Measurements from ENCODE around the gene AAGAB.
"Not testable (repeated sequence)": the region's sequence is repeated elsewhere in the genome, so short reads cannot be mapped to it uniquely, and the experiment has no call there.

Gene AAGAB

GRCh38 chr15:67253101-67253500, 1.4 kb downstream of the AAGAB start:
- TF ChIP-seq CTCF (IDR thresholded peaks at IDR 0.05; ENCODE audit: poor library complexity, severe bottlenecking), result no peak
- H3K27me3 ChIP-seq (ENCODE audit: insufficient read depth, poor library complexity, severe bottlenecking), result no peaks in the 10 kb centered on the region
- no peaks in the 10 kb centered on the region for H3K9me3 ChIP-seq (ENCODE audit: severe bottlenecking)
- H3K4me1 ChIP-seq (ENCODE audit: insufficient read depth, poor library complexity, severe bottlenecking), result peaks cover 16% of the 10 kb centered on the region
- DNase-seq (ENCODE audit: low spot score) (no peak), ATAC-seq (ENCODE audit: low read depth) (no peak)
- H3K4me3 ChIP-seq (ENCODE audit: severe bottlenecking), result peak overlapping the region; percentile 69
- peaks cover 31% of the 10 kb centered on the region for H3K36me3 ChIP-seq (ENCODE audit: low read depth)
- peak overlapping the region; percentile 83 for H3K27ac ChIP-seq (ENCODE audit: poor library complexity, severe bottlenecking)

DNA sequence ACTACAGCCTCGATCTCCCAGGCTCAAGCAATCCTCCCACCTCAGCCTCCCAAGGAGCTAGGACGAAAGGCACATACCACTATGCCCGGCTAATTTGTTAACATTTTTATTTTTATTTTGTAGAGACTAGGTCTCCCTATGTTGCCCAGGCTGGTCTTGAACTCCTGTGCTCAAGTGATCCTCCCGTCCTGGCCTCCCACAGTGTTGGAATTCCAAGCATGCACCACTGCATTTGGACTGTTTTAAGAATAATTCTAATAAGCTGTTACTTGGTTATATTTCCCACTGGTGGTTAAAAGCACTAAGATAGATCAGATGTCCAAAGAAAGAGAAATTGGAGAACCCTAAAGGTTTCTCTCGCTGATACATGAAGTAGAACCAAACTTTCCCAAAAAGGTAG, 3.1 kb downstream of the AAGAB start:
- no peak for TF ChIP-seq CTCF (IDR thresholded peaks at IDR 0.05; ENCODE audit: poor library complexity, severe bottlenecking)
- no peaks in the 10 kb centered on the region for H3K9me3 ChIP-seq (ENCODE audit: severe bottlenecking)
- peaks cover 49% of the 10 kb centered on the region for H3K36me3 ChIP-seq (ENCODE audit: low read depth)
- H3K4me1 ChIP-seq (ENCODE audit: insufficient read depth, poor library complexity, severe bottlenecking), result peaks cover 16% of the 10 kb centered on the region
- ATAC-seq (ENCODE audit: low read depth), result no peak
- H3K4me3 ChIP-seq (ENCODE audit: severe bottlenecking), result no peak overlapping the region
- no peak overlapping the region for H3K27ac ChIP-seq (ENCODE audit: poor library complexity, severe bottlenecking)
- DNase-seq (ENCODE audit: low spot score), result no peak
- H3K27me3 ChIP-seq (ENCODE audit: insufficient read depth, poor library complexity, severe bottlenecking), result no peaks in the 10 kb centered on the region

- peaks cover 64% of the 10 kb centered on the region for H3K36me3 ChIP-seq (ENCODE audit: low read depth)
- no peak overlapping the region for H3K4me3 ChIP-seq (ENCODE audit: severe bottlenecking)
- H3K4me1 ChIP-seq (ENCODE audit: insufficient read depth, poor library complexity, severe bottlenecking), result peaks cover 16% of the 10 kb centered on the region
- H3K9me3 ChIP-seq (ENCODE audit: severe bottlenecking), result no peaks in the 10 kb centered on the region
- H3K27ac ChIP-seq (ENCODE audit: poor library complexity, severe bottlenecking), result no peak overlapping the region
- DNase-seq (ENCODE audit: low spot score) (no peak), ATAC-seq (ENCODE audit: low read depth) (no peak)
- H3K27me3 ChIP-seq (ENCODE audit: insufficient read depth, poor library complexity, severe bottlenecking), result no peaks in the 10 kb centered on the region
- no peak for TF ChIP-seq CTCF (IDR thresholded peaks at IDR 0.05; ENCODE audit: poor library complexity, severe bottlenecking)
Observed at GRCh38 chr15:67249830-67250229, 4.6 kb downstream of the AAGAB start.

- H3K36me3 ChIP-seq (ENCODE audit: low read depth), result peaks cover 67% of the 10 kb centered on the region
- ATAC-seq (ENCODE audit: low read depth) (no peak), DNase-seq (ENCODE audit: low spot score) (no peak)
- no peaks in the 10 kb centered on the region for H3K9me3 ChIP-seq (ENCODE audit: severe bottlenecking)
- H3K4me3 ChIP-seq (ENCODE audit: severe bottlenecking), result no peak overlapping the region
- no peak overlapping the region for H3K27ac ChIP-seq (ENCODE audit: poor library complexity, severe bottlenecking)
- H3K27me3 ChIP-seq (ENCODE audit: insufficient read depth, poor library complexity, severe bottlenecking), result no peaks in the 10 kb centered on the region
- no peak for TF ChIP-seq CTCF (IDR thresholded peaks at IDR 0.05; ENCODE audit: poor library complexity, severe bottlenecking)
- H3K4me1 ChIP-seq (ENCODE audit: insufficient read depth, poor library complexity, severe bottlenecking), result peaks cover 18% of the 10 kb centered on the region
Observed at GRCh38 chr15:67248011-67248505, 6.4 kb downstream of the AAGAB start.

DNA sequence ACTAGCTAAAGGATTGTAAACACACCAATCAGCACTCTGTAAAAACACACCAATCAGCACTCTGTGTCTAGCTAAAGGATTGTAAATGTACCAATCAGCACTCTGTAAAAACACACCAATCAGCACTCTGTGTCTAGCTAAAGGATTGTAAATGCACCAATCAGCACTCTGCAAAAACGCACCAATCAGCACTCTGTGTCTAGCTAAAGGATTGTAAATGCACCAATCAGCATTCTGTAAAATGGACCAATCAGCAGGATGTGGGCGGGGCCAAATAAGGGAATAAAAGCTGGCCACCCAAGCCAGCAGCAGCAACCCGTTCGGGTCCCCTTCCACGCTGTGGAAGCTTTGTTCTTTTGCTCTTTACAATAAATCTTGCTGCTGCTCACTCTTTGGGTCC, 7.9 kb downstream of the AAGAB start:
- H3K36me3 ChIP-seq (ENCODE audit: low read depth), result peaks cover 55% of the 10 kb centered on the region
- ATAC-seq (ENCODE audit: low read depth); H3K27me3 ChIP-seq (ENCODE audit: insufficient read depth, poor library complexity, severe bottlenecking); H3K9me3 ChIP-seq (ENCODE audit: severe bottlenecking); H3K27ac ChIP-seq (ENCODE audit: poor library complexity, severe bottlenecking); H3K4me3 ChIP-seq (ENCODE audit: severe bottlenecking); DNase-seq (ENCODE audit: low spot score): not testable (repeated sequence)
- H3K4me1 ChIP-seq (ENCODE audit: insufficient read depth, poor library complexity, severe bottlenecking), result peaks cover 14% of the 10 kb centered on the region
